ENCODE results near the gene DNALI1.
A peak's percentile ranks its signal among the peaks of the same experiment; 100 is the strongest.

The DNALI1 gene

GRCh38 chr1:37605806-37606474 lies 49.2 kb downstream of the DNALI1 start:
- Mint-ChIP-seq H3K27me3 (ENCODE audit: low read depth) (peaks cover 23% of the 10 kb centered on the region), H3K36me3 (ENCODE audit: low read depth) (no peaks in the 10 kb centered on the region), H3K27ac (peak overlapping the region in 1 of 3 experiments; percentile 12), H3K4me1 (peaks cover 12% of the 10 kb centered on the region), H3K9me3 (no peaks in the 10 kb centered on the region), H3K4me3 (no peak overlapping the region)
- no peak for TF ChIP-seq CTCF (IDR thresholded peaks at IDR 0.05; ENCODE audit: unreplicated experiment in 3 of 3)

GRCh38 chr1:37606481-37607263 lies 49.9 kb downstream of the DNALI1 start:
- Mint-ChIP-seq H3K36me3 (ENCODE audit: low read depth) (no peaks in the 10 kb centered on the region), H3K27me3 (ENCODE audit: low read depth) (peaks cover 22% of the 10 kb centered on the region), H3K9me3 (no peaks in the 10 kb centered on the region), H3K4me1 (peaks cover 5% of the 10 kb centered on the region), H3K4me3 (no peak overlapping the region), H3K27ac (peak overlapping the region in 1 of 3 experiments; percentile 12)
- TF ChIP-seq CTCF (IDR thresholded peaks at IDR 0.05; ENCODE audit: unreplicated experiment in 3 of 3) = no peak

- no peak for TF ChIP-seq CTCF (IDR thresholded peaks at IDR 0.05; ENCODE audit: unreplicated experiment in 3 of 3)
- Mint-ChIP-seq H3K9me3 (no peaks in the 10 kb centered on the region), H3K27ac (no peak overlapping the region), H3K4me3 (no peak overlapping the region), H3K4me1 (peaks cover 5% of the 10 kb centered on the region), H3K36me3 (ENCODE audit: low read depth) (no peaks in the 10 kb centered on the region), H3K27me3 (ENCODE audit: low read depth) (peaks cover 36% of the 10 kb centered on the region)
Measured at GRCh38 chr1:37609002-37609401, 52.3 kb downstream of the DNALI1 start.

- Mint-ChIP-seq H3K4me3 (no peak overlapping the region), H3K9me3 (no peaks in the 10 kb centered on the region), H3K27ac (no peak overlapping the region), H3K36me3 (ENCODE audit: low read depth) (no peaks in the 10 kb centered on the region), H3K27me3 (ENCODE audit: low read depth) (peaks cover 33% of the 10 kb centered on the region), H3K4me1 (no peaks in the 10 kb centered on the region)
- TF ChIP-seq CTCF (IDR thresholded peaks at IDR 0.05; ENCODE audit: unreplicated experiment in 3 of 3) = no peak
Measured at GRCh38 chr1:37609994-37610393, 53.3 kb downstream of the DNALI1 start.

GRCh38 chr1:37612186-37612585 lies 55.4 kb downstream of the DNALI1 start:
- Mint-ChIP-seq H3K36me3 (ENCODE audit: low read depth) (no peaks in the 10 kb centered on the region), H3K4me3 (no peak overlapping the region), H3K9me3 (no peaks in the 10 kb centered on the region), H3K27me3 (ENCODE audit: low read depth) (peaks cover 52% of the 10 kb centered on the region), H3K27ac (no peak overlapping the region), H3K4me1 (no peaks in the 10 kb centered on the region)
- no peak for TF ChIP-seq CTCF (IDR thresholded peaks at IDR 0.05; ENCODE audit: unreplicated experiment in 3 of 3)
